SH-SY5Y (cell line): ENCODE data around the gene FSTL4.

Experiments used
- GATA2 ChIP-seq: IDR thresholded peaks from 2 replicates; pipeline ENCODE4 v1.6.1; 2011; ENCODE audit warnings: mild to moderate bottlenecking, low read depth, low read length
- GATA3 ChIP-seq: IDR thresholded peaks from 2 replicates; pipeline ENCODE4 v1.6.1; 2011; ENCODE audit warnings: low read depth, mild to moderate bottlenecking, low read length, moderate library complexity

DNA sequence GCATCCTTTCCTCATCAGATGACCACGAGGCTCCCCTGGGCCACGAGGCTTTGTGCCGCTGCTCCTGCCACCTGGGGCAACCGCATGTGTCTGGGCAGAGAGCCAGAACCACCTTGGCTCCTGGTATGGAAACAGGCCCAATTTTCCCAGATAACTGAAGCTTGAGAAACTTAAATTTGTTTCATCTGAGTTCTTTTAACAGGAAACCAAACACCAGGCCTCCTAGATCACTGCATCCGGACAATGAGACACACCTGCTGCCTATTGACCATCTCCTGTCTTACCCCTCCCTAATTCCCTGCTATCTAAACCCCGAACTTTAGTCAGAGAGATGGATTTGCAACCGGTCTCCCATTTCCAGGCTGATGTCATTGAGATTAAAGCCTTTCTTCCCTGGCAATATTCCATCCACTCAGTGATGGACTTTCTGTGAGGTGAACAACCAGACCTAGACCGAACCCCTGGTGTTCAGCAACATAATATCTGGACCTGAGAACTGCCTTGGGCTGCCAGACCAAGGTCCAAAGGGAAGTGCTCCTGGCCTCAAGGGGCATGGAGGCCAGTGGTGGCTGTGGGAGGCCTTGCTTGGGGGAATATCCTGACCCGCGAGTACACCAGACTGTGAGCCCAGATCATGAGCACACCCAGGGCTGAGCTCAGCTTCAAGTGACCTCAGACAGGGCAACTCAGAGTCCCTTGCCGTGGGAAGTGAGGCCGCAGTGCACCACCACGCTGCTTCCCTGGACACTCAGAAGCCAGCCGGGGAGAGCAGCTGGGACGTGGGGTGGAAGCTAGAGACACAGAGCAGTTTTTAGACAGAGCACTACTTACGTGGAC, 360.8 kb downstream of the FSTL4 start:
- no peak for TF ChIP-seq GATA2
- TF ChIP-seq GATA3 = no peak
